HG02885 (cell line): ENCODE measurements around the gene HTR4.
"Not testable (repeated sequence)": the region's sequence is repeated elsewhere in the genome, so short reads cannot be mapped to it uniquely, and the experiment has no call there.

ENCODE experiments used
- ATAC-seq: cut with Tn5 transposase; IDR thresholded peaks from one replicate; pipeline ENCODE4 v1.9.1; 2021; ENCODE audit warnings: mild to moderate bottlenecking; ENCODE audit not compliant: unreplicated experiment, poor library complexity

Gene HTR4, protein sequence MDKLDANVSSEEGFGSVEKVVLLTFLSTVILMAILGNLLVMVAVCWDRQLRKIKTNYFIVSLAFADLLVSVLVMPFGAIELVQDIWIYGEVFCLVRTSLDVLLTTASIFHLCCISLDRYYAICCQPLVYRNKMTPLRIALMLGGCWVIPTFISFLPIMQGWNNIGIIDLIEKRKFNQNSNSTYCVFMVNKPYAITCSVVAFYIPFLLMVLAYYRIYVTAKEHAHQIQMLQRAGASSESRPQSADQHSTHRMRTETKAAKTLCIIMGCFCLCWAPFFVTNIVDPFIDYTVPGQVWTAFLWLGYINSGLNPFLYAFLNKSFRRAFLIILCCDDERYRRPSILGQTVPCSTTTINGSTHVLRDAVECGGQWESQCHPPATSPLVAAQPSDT

DNA sequence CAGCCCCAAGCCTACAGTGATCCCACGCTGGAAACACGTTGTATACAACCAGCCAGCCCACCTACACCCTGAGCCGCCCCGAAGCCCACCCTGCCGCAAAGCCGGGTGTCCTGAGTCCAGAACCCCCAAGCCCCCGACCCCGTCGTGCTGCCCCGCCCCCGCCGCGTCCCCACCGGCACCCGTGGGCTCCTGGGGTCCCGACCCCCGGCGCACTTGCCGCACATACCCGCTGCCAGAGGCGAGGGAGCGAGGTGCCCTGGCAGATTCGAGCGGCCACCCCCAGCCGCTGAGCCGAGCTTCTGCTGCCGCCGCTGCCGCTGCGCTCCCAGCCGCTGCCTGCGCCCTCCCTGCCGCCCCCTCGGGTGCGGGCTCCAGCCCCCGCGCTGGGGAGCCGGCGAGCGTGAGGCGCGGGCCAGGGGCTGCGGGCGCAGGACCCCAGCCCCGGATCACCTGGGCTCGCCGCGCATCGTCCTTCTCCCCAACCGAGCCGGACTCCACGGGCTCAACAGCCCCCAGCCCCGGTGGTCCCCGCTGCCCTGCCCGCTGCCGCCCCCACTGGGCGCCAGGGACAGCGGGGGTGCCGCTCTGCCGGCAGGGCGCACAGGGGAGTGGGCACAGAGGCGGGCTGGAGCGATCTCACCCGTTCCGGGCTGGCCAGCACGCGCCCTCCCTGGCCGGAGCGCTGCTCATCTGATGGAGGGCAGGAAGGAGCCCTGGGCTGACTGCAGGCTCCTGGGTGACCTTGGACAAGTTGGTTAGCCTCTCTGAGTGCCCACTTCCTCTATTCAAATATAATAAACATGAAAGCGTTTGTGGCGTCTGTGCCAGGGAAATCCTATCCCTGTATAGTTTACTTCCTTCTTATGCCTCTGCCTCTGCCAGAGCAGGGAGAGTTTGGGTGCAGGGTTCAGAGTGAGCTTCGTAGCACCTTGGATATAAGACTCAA is at the start of gene HTR4:
TSS of gene HTR4 (minus strand) at position 692 of the 946 bp plus-strand sequence. CDS start 17,513 bp downstream, outside the sequence.
- ATAC-seq: no peak

DNA sequence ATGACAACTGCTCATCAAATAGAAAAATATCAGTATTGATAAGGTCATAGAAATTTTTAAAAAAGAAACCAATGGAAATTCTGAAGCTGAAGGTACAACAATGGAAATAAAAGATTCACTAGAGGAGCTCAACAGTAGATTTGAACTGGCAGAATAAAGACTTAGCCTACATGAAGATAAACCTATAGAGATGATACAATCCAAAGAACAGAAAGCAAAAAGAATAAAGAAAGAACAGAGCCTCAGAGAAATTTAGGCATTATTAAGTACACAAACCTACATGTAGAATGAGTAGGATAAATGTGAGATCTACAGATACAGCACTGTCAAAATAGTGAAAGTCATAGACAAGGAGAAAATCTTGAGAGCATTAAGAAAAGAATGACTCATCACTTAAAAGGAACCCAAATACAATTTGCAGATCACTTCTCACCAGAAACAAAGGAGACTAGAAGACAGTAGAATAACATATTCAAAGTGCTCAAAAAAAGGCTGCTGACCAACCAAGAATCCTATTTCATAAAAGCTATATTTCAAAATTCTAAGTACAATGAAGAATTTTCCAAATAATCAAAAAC is 47.8 kb upstream of the HTR4 start:
- ATAC-seq: no peak

DNA sequence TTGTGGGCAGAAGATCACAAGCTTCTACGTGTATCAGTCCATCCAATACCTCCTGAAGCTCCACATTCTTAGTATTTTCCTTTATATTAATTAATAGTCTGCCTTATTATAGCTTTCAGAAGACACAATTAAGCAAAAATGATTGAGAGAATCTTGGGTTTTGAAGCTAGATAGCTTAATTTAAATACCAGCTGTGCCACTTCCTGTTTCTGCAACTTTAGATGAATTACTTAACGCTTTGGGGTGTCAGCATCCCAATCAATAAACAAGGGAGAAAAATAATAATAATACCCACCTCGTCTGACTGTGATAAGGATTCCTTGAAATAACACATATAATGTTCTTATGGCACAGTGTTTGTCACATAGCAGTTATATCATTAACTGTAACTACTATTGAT is 44.7 kb upstream of the HTR4 start:
- ATAC-seq: no peak

DNA sequence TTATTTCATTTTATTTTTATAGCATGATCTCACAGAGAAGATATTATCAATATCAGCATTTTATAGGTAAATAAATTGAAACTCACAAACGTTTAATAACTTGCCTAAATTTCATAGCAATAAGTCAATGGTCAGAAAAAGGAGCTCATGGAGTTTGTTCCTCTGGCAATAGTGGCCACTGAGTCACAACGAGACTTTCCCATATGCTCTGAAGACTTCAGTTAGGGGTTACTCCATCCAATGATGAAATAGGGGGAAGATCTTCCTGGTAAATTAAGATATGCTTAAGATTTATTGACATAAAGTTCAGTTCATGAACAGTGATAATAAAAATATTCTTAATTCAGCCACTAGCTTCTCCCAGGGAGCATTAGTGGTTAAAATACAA is 43.5 kb upstream of the HTR4 start:
- ATAC-seq: no peak

DNA sequence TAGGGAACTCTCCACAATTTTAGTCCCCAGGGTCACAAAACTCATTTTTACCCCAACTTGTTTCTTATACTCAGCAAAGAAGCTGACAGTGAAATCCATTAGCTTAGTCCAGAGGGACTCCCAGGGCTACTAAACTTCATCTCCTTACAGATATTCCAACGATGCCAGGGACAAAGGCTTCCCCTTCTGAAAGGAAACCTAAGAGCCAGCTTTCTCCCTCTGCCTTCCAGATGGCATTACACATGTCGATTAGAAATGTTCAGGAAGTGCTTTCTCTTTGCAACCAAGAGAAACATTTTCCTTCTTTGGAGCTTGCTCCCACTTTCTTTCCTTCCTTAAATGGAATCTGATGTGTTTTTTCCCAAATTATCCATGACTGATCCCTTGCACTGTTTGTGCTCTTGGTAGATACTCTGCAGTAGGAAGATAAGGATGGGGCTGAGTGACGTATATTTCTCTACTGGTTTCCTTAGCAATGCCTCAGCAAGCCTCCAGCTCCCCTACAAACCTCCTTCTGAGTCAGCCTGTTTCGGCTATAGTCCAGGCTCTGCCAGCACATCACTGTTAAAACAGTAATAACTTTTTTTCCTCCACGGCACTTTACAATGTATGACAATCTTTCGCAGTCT is 43.0 kb upstream of the HTR4 start:
- no peak for ATAC-seq

DNA sequence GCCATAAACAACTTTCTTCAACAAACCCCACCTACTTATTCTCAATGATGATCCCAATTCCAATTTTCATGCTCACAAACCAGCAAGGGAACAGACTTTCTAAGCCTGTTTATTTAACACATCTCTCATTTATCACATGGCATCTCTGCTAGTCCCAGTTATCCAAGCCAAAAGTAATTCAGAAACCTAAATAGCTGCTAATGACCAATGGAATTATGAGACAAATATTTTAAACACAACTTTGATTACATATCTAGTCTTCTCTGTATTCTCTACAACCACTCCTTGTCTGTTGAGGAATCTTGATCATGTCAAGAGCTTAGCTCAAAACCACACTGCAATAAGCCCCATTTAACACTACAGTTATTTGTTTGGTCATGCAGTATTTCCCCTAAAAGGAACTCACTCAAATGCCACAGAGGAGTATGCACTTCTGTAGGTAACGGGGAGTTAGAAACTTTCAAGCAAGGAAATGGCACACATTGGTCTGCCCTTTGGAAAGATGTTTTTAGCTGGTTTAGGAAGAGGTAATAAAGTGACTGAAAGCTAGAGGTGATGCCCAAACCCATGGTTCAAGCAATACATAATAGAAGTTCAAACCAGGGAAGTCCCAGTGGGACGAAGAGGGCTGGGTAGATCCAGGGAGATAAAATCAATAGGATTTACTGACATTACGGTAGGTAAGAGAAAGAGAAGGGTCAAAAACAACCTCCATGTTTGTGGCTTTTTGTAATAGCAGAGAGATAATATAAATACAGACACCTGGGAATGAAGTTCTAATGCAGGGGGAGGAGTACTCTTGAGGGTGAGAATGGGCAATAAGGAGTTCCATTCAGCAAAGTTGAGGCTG is 42.1 kb upstream of the HTR4 start:
- no peak for ATAC-seq

DNA sequence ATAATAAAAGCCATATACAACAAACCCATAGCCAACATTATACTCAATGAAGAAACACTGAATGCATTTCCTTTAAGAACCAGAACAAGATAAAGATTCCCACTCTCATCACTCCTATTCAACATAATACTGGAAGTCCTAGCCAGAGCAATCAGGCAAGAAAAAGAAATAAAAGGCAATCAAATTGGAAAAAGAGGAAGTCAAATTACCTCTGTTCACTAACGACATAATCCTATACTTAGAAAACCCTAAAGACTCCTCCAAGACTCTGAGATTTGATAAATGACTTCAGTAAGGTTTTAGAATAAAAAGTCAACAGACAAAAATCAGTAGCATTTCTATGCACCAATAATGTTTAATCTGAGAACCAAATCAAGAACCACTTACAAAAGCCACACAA is 36.6 kb upstream of the HTR4 start:
- ATAC-seq: no peak

DNA sequence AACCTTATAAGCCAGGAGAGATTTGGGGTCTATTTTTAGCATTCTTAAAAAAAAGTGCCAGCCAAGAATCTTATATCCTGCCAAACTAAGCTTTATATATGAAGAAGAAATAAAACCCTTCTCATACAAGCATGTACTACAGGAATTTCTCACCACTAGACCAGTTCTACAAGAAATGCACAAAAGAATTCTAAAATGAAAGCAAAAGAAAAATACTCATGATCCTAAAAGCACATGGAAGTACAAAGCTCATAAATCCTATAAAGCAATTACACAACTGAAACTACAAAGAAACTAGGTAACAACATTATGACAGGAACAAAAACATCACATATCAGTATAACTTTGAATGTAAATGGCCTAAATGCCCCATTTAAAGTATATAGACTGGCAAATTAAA is 34.5 kb upstream of the HTR4 start:
- ATAC-seq: no peak

DNA sequence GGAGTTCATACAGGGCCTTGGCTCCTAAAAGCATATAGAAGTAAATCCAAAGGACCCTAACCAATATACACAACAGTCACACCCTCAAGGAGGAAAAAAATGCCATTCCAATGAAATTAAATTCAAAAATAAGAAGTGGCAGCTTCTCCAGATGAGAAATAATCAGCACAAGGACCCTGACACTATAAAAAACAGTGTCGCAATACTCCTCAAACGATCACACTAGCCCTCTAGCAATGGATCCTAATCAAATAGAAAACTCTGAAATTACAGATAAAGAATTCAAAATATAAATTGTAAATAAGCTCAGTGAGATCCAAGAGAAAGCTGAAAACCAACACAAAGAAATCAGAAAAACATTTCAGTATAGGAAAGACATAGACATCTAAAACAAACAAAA is 33.5 kb upstream of the HTR4 start:
- ATAC-seq: no peak

DNA sequence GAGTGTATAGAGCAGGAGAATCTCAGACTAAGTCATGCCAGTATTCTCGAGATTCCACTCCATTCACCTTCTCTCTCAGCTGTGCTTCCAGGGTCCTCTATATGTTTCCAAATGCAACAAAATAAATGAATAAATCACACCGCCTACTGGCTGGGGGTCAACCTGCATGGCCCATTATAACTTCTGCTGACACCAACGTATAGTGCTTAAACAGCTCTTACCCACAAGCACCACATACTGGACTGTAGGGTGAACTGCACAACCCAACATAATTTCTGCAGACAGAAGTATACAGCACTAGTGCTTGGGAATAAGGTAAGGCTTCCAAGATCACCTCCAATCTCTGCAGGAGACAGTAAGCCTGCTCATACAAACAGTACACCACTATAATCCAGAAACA is 33.1 kb upstream of the HTR4 start:
- peak; percentile 98 for ATAC-seq

DNA sequence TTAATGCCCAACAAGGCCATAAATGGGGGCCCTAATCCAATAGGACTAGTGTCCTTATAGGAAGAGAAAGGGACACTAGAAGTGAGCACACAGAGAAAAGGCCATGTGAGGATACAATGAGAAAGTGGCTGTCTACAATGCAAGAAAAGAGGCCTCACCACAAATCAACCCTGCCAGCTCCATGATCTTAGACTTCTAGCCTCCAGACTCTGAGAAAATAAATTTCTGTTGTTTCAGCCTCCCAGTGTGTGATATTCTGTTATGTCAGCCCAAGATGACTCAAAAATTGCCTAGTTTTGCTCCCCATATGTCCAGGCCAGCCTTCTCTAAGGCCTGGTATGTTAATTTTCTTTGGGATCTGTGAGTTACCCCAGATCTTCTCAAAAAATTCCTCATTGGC is 32.3 kb upstream of the HTR4 start:
- no peak for ATAC-seq

DNA sequence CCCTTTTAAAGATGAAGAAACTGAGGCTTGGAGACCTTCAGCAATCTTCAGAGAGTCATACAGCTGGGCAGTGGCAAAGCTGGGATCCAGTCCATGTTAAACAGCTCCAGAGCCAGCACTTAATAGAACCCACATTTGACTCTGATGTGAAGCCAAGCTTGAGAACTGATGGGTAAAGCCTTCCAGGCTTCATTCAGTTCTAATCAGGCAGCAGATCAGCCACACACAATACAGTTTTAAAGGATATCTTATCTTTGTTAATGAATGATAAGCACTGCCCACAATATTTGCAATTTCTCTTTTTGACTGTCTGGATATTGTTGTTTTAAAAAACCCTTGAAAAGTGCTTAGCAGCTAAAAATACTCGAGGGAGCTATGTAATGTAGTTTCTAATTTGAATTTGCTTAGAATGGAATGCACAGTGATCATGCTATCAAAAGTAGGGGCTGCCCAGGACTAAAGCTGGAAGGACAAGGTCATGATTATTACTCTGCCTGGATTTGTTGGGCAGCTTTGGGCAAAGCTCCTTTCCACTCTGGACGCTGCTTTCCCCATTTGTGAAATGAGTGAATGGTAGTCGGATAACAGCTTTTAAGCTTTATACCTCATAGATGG is 31.3 kb upstream of the HTR4 start:
- no peak for ATAC-seq

DNA sequence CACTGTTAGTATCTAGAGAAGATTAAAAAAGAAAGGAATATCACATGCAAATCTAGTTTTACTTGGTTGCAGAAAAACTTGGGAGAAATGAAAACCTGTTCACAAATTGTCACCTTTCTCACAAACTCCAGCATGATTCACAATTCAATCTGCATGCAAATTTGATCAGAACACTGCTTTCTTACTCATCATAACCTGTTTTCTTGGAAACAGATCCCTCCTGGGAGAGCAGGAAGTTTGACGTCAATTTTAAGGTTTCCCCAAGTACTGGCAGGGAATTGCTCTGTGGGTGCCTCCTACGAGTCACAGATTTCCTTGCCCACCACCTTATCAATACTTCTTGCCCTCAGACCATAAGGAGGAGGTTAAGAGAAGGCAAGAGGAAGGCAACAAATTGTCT is 30.2 kb upstream of the HTR4 start:
- ATAC-seq: no peak

DNA sequence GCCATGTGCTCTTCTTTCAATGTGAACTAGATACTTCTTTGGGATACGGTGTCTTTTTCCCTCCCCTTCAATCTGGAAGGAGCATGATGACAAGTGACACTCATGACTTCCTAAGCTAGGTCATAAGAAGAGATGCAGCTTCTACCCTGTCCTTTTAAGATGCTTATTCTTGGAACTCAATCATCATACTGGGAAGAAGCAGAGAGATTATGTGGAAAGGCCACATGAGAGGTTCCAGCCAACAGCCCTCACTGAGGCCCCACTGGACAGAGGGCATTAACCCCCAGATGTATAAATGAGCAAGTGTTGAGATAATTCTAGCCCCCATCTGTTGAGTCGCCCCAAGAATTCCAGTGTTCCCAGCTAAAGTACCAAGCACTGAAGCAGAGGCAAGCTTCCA is 29.3 kb upstream of the HTR4 start:
- ATAC-seq: no peak

DNA sequence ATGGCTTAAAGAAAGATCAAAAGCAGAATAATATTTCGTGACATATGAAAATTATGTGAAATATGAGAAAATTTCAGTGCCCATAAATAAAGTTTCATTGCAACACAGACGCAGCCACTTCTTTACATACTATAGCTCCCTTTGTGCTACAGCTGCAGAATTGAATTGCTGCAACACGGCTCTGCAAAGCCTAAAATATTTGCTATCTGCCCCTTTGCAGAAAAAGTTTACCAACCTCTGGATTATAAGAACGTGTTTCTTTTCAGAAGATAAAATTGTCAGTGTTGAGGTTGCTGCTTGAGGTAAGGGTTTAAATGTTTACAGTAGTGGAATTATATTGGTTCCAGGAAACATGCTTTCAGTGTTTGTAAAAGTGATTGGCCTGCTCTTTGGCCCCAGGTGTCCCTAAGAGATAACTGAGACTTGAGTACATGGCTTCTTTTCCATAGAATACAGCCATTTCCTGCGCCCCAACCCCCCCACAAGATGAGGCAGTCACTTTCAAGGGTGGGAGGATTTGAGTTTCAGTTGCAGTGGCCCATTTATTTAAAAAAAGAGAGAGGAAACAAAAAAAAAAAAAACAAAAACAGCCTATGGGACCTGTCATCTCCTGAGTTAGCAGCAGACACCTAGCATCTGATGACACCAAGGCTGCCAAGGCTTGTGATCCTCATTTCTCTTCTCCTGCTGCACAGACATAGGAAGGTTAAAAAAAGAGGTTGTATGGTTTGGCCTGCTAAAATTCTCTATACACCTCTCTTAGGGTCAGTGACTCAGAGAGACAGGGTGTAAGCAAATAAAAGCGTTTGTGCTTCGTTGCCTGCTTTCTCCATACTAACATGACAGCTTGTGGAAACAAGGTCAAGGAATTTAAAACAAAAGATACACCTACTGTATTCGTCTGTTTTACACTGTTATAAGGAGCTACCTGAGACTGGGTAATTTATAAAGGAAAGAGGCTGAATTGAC is 28.0 kb upstream of the HTR4 start:
- no peak for ATAC-seq

DNA sequence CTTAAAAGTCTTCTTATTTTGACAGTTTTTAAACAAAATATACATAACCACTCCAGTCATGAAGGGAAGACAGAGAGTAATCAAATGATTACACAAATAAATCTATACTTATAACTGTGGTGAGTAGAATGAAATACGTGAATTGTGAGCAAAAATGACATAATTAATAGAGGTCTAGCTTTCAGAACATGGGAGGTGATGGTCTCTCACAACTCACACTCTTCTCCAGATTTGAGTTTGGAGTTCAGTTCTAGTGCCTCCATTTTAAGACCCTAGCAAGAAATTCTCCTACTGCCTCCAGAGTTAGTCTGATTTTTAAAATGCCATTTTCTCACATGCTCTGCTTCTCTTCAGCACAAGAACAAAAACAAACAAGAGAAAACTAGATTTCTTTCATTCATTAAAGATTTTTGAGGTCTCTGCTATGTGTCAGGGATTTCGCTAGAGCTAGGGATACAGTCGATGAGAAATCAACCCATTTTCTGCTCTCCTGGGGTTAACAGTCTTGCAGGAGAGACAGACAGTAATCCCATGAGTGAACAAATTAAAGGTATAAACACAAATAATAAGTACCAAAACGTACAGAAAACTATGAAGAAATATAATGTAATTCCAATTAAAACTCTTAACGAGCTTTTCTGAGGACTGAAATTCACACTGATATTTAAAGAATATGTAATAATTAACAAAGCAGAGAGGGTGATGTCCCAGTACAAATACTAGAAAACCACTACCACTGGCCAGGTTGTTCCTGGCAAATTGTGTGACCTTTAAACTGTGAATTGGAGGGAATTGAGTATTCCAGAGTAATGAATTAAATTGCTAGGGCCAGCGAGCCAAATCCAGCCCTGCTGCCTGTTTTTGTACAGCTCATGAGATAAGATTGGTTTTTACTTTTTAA is 27.1 kb upstream of the HTR4 start:
- ATAC-seq: no peak

DNA sequence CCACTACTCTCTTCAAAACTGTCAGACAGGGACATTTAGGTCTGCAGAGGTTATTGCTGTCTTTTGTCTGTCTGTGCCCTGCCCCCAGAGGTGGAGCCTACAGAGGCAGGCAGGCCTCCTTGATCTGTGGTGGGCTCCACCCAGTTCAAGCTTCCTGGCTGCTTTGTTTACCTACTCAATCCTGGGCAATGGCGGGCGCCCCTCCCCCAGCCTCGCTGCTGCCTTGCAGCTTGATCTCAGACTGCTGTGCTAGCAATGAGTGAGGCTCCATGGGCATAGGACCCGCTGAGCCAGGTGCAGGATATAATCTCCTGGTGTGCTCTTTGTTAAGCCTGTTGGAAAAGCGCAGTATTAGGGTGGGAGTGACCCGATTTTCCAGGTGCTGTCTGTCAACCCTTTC is 19.4 kb upstream of the HTR4 start:
- ATAC-seq: not testable (repeated sequence)
